Measurements from ENCODE around the gene ITGB1. TPM values are rescaled to one million over a fixed set of nuclear protein-coding genes. Genes with fewer than 3 reads are reported as not detected.

Gene ITGB1
- total and polyA plus RNA-seq, 9 of the 15 experiments (the other 6 are each of a cell fraction or from before 2014, with no cell fraction given), result 40.2 to 194 (median 155) TPM

DNA sequence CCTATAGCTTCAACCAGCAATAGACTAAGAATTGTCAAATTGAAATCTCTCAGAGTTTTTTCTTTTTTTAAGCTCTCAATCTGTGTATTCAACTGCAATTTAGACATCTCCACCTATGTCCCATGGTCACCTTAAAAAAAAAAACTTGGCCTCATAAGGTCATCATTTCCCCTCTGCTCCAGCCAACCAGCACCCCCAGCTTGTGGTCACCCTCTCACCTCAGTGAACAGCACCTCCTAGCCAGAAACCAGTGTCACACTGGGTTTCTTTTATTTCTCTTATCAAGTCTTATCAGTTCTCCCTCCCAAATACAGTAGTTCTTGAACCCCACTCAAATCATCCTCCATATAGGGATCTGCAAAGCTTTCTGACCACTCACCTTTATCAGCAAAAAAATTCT is 4.0 kb downstream of the ITGB1 start (continued):
- TF ChIP-seq, protein P1, sequence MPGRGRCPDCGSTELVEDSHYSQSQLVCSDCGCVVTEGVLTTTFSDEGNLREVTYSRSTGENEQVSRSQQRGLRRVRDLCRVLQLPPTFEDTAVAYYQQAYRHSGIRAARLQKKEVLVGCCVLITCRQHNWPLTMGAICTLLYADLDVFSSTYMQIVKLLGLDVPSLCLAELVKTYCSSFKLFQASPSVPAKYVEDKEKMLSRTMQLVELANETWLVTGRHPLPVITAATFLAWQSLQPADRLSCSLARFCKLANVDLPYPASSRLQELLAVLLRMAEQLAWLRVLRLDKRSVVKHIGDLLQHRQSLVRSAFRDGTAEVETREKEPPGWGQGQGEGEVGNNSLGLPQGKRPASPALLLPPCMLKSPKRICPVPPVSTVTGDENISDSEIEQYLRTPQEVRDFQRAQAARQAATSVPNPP (IDR thresholded peaks at IDR 0.05; ENCODE audit: borderline replicate concordance, insufficient read depth, insufficient read length), result no peak
- TF ChIP-seq TCFL5 (CRISPR knock-in tag; conservative IDR thresholded peaks at IDR 0.05) (no peak), SRF (CRISPR knock-in tag; IDR thresholded peaks at IDR 0.05) (peak in 1 of 2 experiments; percentile 73; a peak in 1 of 4 replicates), ZNF551 (CRISPR knock-in tag; IDR thresholded peaks at IDR 0.05) (no peak), TBL1XR1 (IDR thresholded peaks at IDR 0.05; ENCODE audit: low read length in 2 of 2) (no peak), DPF2 (IDR thresholded peaks at IDR 0.05) (0 out of 2 replicates have a peak, but pooled peaks have one; percentile 31), HMG20B (CRISPR knock-in tag; IDR thresholded peaks at IDR 0.05) (no peak), NR3C1 (CRISPR knock-in tag; IDR thresholded peaks at IDR 0.05) (no peak), ZNF586 (CRISPR knock-in tag; conservative IDR thresholded peaks at IDR 0.05) (no peak), ARHGAP35 (IDR thresholded peaks at IDR 0.05; ENCODE audit: partially characterized antibody) (no peak), ZBED1 (IDR thresholded peaks at IDR 0.05) (no peak), RCOR1 (IDR thresholded peaks at IDR 0.05; ENCODE audit: borderline replicate concordance in 1 of 2, low read depth in 2 of 2, low read length in 2 of 2) (0 out of 4 replicates have a peak, but pooled peaks of 1 of the 2 experiments have one; percentile 13)
- TF ChIP-seq, protein P2, sequence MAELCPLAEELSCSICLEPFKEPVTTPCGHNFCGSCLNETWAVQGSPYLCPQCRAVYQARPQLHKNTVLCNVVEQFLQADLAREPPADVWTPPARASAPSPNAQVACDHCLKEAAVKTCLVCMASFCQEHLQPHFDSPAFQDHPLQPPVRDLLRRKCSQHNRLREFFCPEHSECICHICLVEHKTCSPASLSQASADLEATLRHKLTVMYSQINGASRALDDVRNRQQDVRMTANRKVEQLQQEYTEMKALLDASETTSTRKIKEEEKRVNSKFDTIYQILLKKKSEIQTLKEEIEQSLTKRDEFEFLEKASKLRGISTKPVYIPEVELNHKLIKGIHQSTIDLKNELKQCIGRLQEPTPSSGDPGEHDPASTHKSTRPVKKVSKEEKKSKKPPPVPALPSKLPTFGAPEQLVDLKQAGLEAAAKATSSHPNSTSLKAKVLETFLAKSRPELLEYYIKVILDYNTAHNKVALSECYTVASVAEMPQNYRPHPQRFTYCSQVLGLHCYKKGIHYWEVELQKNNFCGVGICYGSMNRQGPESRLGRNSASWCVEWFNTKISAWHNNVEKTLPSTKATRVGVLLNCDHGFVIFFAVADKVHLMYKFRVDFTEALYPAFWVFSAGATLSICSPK (IDR thresholded peaks at IDR 0.05; ENCODE audit: borderline replicate concordance), result no peak
- TF ChIP-seq, protein P3, sequence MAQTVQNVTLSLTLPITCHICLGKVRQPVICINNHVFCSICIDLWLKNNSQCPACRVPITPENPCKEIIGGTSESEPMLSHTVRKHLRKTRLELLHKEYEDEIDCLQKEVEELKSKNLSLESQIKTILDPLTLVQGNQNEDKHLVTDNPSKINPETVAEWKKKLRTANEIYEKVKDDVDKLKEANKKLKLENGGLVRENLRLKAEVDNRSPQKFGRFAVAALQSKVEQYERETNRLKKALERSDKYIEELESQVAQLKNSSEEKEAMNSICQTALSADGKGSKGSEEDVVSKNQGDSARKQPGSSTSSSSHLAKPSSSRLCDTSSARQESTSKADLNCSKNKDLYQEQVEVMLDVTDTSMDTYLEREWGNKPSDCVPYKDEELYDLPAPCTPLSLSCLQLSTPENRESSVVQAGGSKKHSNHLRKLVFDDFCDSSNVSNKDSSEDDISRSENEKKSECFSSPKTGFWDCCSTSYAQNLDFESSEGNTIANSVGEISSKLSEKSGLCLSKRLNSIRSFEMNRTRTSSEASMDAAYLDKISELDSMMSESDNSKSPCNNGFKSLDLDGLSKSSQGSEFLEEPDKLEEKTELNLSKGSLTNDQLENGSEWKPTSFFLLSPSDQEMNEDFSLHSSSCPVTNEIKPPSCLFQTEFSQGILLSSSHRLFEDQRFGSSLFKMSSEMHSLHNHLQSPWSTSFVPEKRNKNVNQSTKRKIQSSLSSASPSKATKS (CRISPR knock-in tag; IDR thresholded peaks at IDR 0.05), result no peak
- TF ChIP-seq, protein P4, sequence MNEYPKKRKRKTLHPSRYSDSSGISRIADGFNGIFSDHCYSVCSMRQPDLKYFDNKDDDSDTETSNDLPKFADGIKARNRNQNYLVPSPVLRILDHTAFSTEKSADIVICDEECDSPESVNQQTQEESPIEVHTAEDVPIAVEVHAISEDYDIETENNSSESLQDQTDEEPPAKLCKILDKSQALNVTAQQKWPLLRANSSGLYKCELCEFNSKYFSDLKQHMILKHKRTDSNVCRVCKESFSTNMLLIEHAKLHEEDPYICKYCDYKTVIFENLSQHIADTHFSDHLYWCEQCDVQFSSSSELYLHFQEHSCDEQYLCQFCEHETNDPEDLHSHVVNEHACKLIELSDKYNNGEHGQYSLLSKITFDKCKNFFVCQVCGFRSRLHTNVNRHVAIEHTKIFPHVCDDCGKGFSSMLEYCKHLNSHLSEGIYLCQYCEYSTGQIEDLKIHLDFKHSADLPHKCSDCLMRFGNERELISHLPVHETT (CRISPR knock-in tag; conservative IDR thresholded peaks at IDR 0.05 in 1 of 2, IDR thresholded peaks at IDR 0.05 in 1 of 2), result no peak
- TF ChIP-seq, protein P5, sequence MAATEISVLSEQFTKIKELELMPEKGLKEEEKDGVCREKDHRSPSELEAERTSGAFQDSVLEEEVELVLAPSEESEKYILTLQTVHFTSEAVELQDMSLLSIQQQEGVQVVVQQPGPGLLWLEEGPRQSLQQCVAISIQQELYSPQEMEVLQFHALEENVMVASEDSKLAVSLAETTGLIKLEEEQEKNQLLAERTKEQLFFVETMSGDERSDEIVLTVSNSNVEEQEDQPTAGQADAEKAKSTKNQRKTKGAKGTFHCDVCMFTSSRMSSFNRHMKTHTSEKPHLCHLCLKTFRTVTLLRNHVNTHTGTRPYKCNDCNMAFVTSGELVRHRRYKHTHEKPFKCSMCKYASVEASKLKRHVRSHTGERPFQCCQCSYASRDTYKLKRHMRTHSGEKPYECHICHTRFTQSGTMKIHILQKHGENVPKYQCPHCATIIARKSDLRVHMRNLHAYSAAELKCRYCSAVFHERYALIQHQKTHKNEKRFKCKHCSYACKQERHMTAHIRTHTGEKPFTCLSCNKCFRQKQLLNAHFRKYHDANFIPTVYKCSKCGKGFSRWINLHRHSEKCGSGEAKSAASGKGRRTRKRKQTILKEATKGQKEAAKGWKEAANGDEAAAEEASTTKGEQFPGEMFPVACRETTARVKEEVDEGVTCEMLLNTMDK (IDR thresholded peaks at IDR 0.05; ENCODE audit: borderline replicate concordance, insufficient read depth, low read depth, low read length, poor library complexity, severe bottlenecking), result no peak
